IPS-15b (cell line): ENCODE results near the gene HS2ST1.

ENCODE experiments used
- H3K27me3 ChIP-seq: one replicate; pipeline ENCODE4 v1.6.1; 2013; ENCODE audit warnings: low read length; ENCODE audit not compliant: control insufficient read depth, insufficient read depth
- H3K36me3 ChIP-seq: one replicate; pipeline ENCODE4 v1.6.1; 2013; ENCODE audit warnings: low read length; ENCODE audit not compliant: control insufficient read depth, insufficient read depth
- H3K4me1 ChIP-seq: one replicate; pipeline ENCODE4 v1.6.1; 2013; ENCODE audit warnings: mild to moderate bottlenecking, low read length; ENCODE audit not compliant: control insufficient read depth, insufficient read depth
- H3K4me3 ChIP-seq: one replicate; pipeline ENCODE4 v1.5.1; 2013; ENCODE audit warnings: low read depth, low read length
- H3K9ac ChIP-seq: one replicate; pipeline ENCODE4 v1.6.1; 2013; ENCODE audit warnings: low read depth, mild to moderate bottlenecking, low read length
- H3K9me3 ChIP-seq: one replicate; pipeline ENCODE4 v1.6.1; 2013; ENCODE audit warnings: mild to moderate bottlenecking, low read length; ENCODE audit not compliant: control insufficient read depth, insufficient read depth

Gene HS2ST1

DNA sequence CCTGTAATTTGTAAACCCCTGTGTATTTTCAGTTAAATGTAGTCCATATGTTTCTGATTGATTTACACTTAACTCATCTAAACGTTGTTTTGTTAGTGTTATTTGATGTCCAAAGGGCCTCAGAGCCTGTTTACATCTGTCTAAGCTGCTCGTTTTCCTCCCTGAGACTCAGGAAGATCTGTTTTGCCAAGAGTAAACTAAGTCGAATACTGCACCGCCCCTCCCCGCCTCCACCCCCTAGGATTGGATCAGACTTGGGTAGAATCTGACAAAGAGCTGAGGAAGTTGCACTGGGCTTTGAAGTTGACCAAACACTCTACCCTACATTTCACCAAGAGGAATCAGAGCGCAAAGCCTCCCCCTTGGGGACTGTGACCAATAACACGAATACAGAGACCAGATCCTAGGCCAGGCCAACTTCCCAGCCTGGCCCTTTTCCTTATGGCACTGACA is 207.3 kb downstream of the HS2ST1 start:
- no peaks in the 10 kb centered on the region for H3K9me3 ChIP-seq
- H3K4me3 ChIP-seq: no peak overlapping the region
- no peaks in the 10 kb centered on the region for H3K36me3 ChIP-seq
- no peak overlapping the region for H3K9ac ChIP-seq
- no peaks in the 10 kb centered on the region for H3K27me3 ChIP-seq
- H3K4me1 ChIP-seq: peaks cover under 1% of the 10 kb centered on the region

DNA sequence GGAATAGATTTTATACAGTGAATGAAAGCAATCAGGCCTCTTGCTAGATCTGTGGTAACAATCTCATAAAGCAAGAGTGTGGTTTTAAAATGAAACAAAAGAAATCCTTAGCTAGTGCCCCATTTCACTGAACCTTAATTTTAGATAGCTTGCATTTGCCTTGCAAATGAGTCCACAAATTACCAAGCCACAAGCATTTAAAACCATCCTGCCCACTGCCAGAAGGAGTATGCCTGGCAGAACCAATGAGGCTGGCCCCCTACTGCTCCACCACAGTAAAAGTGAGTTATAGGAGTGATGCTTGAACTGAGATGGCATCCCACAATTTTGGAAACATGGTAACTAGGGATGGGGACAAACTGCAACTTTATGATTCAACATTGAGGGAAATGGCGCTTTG is 207.8 kb downstream of the HS2ST1 start:
- no peaks in the 10 kb centered on the region for H3K9me3 ChIP-seq
- H3K4me3 ChIP-seq: no peak overlapping the region
- H3K4me1 ChIP-seq: no peaks in the 10 kb centered on the region
- no peak overlapping the region for H3K9ac ChIP-seq
- H3K27me3 ChIP-seq: no peaks in the 10 kb centered on the region
- H3K36me3 ChIP-seq: no peaks in the 10 kb centered on the region

DNA sequence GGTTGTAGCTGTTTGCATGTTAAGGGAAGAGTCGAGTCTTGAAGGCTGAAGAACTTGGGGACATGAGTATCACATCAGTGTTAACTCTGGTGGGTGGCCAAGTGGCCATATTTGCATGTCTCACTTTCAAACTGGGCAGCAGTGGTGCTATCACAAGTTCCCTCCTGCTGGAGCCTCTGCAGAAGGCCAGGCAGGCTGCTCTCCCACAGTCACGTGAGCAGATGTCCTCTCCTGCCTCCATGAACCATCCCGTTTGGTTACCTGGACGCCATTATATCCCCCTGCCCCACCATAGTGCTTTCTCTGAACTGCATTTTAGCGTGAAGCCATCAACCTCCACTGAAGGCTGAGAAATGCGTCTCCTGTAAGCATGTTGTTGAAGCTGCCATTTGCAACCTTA is 209.2 kb downstream of the HS2ST1 start:
- Histone ChIP-seq H3K36me3 (no peaks in the 10 kb centered on the region), H3K4me1 (no peaks in the 10 kb centered on the region)

DNA sequence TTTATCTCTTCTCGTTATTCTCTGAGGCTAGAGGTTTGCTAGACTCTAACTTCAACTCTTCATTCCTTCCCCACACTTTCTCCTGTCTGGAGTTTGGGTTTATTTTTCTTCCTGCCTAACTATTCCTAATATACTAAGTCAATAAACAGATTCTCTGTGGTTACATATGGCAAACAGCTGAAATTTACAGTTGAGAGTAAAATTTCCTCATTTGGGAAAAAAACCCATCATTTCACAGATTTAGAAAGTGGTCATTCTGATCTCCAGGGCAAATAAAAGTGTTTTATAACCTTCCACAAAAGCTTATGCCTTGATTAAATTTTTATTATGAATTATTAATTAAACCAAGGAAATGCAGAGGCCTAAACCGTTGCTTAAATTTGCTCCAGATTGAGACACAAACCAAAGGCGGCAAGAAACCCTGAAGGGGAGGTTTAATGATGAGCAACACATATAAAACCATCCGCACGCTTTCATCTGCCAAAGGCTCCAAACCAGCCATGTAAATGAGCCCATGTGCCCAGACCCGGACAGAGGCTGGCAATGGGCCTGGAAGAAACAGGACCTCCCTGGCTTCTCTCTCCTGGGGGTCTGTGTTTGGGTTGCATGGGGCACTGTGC is 212.6 kb downstream of the HS2ST1 start:
- Histone ChIP-seq H3K27me3 (peaks cover 3% of the 10 kb centered on the region), H3K4me1 (no peaks in the 10 kb centered on the region), H3K4me3 (no peak overlapping the region), H3K9ac (no peak overlapping the region), H3K9me3 (no peaks in the 10 kb centered on the region), H3K36me3 (no peaks in the 10 kb centered on the region)

More for the DNA sequence above, 209.2 kb downstream of the HS2ST1 start:
- H3K27me3 ChIP-seq: no peaks in the 10 kb centered on the region
- no peaks in the 10 kb centered on the region for H3K9me3 ChIP-seq
- no peak overlapping the region for H3K4me3 ChIP-seq
- no peak overlapping the region for H3K9ac ChIP-seq

DNA sequence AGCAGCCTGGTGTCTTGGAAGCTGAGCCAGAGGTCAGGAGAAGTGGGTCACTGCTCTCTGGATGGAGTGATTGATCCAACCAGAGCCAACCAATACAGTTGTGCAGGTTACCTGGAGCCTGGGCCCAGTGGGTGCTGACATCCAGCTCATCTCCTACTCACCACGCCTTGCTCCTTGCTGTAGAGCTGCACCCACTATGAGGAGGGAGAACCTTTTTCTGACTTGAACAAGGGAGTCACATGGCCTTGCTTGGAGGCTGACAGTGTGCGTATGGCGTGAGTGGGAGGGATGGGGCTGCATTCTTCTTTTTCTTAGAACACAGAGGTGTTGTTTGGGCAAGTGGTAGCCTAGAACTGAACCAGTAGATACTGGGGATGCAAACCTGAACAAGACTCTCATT is 213.1 kb downstream of the HS2ST1 start:
- Histone ChIP-seq H3K9ac (no peak overlapping the region), H3K9me3 (no peaks in the 10 kb centered on the region), H3K4me1 (no peaks in the 10 kb centered on the region), H3K27me3 (peaks cover 5% of the 10 kb centered on the region), H3K4me3 (no peak overlapping the region), H3K36me3 (no peaks in the 10 kb centered on the region)

DNA sequence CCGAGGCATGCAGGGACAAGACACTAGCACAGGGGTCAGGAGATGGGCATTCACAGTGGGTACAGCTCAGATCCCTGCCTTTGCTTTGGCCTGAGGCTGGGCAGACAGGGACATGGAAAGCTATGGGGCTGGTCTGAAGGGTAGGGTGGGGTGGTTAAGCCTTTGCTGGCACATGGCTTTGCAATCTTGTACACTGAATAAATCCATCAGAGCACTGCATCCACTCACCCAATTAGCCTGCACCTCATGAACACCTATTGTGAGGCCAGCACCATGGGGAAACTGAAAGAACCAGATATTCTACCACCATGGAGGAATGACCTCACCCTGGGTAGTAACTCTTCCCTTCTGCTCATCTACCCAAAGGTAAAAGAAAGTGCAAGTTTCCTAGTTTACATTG is 214.6 kb downstream of the HS2ST1 start:
- Histone ChIP-seq H3K27me3 (peaks cover 17% of the 10 kb centered on the region), H3K9ac (no peak overlapping the region), H3K9me3 (no peaks in the 10 kb centered on the region), H3K4me3 (no peak overlapping the region), H3K4me1 (no peaks in the 10 kb centered on the region), H3K36me3 (no peaks in the 10 kb centered on the region)

DNA sequence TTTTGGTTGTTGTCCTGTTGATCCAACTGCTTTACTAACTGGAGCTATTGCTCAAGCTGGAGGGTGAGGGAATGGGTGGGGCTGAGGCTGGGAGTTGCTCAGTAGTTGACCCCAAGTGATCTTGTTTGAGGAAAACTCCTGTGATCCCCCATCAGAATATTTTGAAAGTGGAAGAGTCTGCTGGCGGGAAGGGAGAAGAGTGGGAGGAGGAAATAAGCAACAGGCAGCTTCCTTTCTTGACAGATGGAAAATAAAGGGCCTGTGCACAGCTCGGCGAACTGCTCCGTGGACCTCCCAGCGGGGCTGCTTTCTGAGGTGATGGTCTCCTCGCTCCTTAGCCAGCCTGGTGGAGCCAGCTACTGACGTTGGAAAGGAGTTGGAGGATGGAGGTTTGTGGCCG is 215.2 kb downstream of the HS2ST1 start:
- Histone ChIP-seq H3K9ac (no peak overlapping the region), H3K4me1 (peaks cover under 1% of the 10 kb centered on the region), H3K9me3 (no peaks in the 10 kb centered on the region)

DNA sequence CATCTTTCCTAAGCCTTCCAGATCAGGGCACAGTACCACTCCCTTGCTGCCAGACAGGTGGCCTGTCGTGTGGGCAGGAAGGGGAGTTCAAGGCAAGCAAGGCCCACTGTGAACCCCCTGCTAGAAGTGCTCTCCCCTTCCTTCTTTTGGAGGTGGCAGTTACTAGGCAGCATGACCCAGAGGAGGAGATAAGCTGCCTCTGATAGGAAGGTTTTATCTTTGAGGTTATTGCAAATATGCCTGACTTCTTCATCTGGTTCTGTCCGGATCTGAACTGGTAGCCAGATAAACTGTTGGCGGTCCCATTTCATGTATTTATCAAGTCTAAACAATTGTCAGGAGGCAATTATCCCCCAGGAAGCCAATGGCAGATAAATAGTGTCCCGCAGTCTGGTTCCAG is 216.0 kb downstream of the HS2ST1 start:
- no peaks in the 10 kb centered on the region for H3K9me3 ChIP-seq
- no peaks in the 10 kb centered on the region for H3K36me3 ChIP-seq
- H3K4me3 ChIP-seq: no peak overlapping the region
- H3K4me1 ChIP-seq: peaks cover 2% of the 10 kb centered on the region
- peaks cover 17% of the 10 kb centered on the region for H3K27me3 ChIP-seq
- no peak overlapping the region for H3K9ac ChIP-seq

More for the DNA sequence above, 215.2 kb downstream of the HS2ST1 start:
- H3K27me3 ChIP-seq: peaks cover 17% of the 10 kb centered on the region
- no peaks in the 10 kb centered on the region for H3K36me3 ChIP-seq
- H3K4me3 ChIP-seq: no peak overlapping the region

DNA sequence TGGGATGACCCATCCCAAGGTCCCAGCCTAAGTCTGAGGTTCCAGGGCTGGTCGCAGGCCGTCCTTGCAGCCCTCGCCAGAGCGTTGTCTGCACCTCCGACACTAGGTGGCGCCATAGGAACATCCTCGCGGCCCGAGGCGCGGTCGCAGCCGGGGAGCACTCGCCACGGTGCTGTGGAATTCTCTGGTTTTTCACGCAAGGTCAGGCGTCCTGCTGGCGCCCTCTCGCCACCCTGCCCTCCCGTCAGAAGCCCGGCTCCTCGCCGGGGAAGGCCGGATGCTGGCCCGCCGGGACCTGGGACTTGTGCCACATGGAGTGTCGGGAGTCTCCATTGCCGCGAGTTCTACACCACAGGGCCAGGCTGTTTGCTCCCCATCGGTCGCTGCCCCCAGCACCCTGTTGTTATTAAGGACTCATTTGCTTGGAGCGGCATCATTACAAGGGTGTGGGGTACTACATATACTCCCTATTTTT is 217.4 kb downstream of the HS2ST1 start:
- Histone ChIP-seq H3K27me3 (peaks cover 17% of the 10 kb centered on the region), H3K4me3 (peak overlapping the region; percentile 64), H3K9me3 (no peaks in the 10 kb centered on the region), H3K36me3 (no peaks in the 10 kb centered on the region), H3K9ac (peak overlapping the region; percentile 81), H3K4me1 (peaks cover 4% of the 10 kb centered on the region)

DNA sequence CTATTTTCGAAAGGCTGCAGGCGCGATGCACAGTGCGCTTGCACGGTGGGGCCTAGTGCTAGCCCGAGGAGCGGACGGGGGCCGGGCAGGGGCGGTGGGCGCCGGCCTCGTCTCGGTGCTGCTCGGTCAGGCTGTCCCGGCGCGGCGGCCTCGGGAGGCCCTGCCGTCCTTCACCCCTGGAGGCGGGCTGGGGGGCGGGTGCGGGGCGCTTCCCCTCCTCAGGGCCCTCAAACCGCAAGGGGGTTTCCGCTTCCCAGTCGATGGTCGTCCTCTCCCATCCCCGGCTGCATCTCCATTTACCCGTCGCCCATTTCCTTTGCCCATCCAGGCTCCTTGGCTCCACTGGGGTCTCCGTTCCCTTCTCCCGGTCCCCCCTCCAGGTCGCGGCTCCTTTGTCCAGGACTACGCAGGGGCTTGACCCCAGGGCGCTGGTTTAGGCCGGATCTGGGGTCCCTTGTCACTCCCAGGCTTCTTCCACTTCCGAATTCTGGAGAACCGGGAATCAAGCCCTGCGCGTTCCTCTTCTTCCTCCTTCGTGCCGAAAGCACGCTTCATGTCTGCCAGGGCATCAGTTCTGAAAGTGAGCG is 217.9 kb downstream of the HS2ST1 start:
- no peaks in the 10 kb centered on the region for H3K9me3 ChIP-seq
- H3K4me1 ChIP-seq: peaks cover 4% of the 10 kb centered on the region
- no peaks in the 10 kb centered on the region for H3K36me3 ChIP-seq
- H3K4me3 ChIP-seq: peak overlapping the region; percentile 64
- peak overlapping the region; percentile 65 for H3K9ac ChIP-seq
- peaks cover 17% of the 10 kb centered on the region for H3K27me3 ChIP-seq

DNA sequence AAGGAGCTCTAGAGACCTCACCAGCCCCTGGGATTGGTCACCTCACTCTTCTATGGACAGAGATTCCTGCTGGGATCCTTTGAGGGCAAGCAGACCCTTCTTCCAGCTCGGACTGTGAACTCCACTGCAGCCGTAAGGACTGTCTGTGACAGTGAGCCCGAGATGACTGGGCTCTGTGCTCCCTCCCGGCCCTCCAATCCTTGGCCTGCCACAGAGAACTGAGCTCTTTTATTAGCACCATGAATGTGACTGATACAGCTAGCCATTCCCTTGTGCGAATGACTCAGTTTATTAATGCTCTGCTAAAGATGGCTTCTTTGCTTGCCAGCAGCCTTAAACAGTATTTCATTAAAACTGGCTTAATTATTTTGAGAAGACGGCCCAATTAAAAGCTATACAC is 219.6 kb downstream of the HS2ST1 start:
- Histone ChIP-seq H3K27me3 (peaks cover 17% of the 10 kb centered on the region), H3K9ac (no peak overlapping the region), H3K4me1 (peaks cover 4% of the 10 kb centered on the region), H3K36me3 (no peaks in the 10 kb centered on the region), H3K9me3 (no peaks in the 10 kb centered on the region), H3K4me3 (no peak overlapping the region)

DNA sequence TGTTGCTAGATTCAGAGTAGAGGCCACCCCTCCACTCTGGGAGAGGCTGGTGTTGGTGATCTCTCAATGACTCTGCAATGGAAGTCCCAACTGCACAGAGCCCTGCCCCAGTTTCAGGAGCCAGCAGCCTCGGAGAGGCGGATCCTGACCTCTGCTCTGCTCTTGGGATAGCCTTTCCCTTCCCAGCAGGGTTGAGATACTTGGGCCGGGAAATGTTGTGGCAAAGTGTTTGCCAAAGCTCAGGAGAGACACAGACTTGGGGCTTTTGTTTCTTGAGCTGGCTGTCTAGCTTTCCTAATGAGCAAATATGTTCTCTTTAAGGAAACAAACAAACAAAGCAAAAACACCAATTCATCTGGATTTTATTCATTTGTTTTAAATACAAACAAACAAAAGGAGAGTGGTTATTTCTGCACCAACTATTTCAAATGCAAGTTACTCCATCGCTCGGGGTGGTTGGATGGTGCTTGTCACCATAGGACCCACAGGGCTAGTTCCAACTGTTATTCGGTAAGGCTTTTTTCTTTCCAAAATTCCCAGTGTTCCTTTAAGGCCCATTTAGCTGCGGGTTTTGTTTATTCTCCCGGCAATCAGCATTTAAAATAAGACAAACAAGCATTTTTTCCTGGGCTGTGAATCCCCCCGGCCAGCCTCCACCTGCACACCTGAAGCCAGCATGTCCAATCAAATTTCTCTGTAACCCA is 220.3 kb downstream of the HS2ST1 start:
- H3K36me3 ChIP-seq: no peaks in the 10 kb centered on the region
- peaks cover 17% of the 10 kb centered on the region for H3K27me3 ChIP-seq
- H3K9me3 ChIP-seq: no peaks in the 10 kb centered on the region
- H3K4me1 ChIP-seq: peaks cover 4% of the 10 kb centered on the region
- H3K9ac ChIP-seq: no peak overlapping the region
- no peak overlapping the region for H3K4me3 ChIP-seq
